HG02938 (cell line): ENCODE results near the gene CD7.
"Not testable (repeated sequence)": the region's sequence is repeated elsewhere in the genome, so short reads cannot be mapped to it uniquely, and the experiment has no call there.

Source experiments
- ATAC-seq: cut with Tn5 transposase; IDR thresholded peaks from one replicate; pipeline ENCODE4 v1.9.1; 2021; ENCODE audit warnings: mild to moderate bottlenecking, moderate library complexity; ENCODE audit not compliant: unreplicated experiment

CD7 gene

DNA sequence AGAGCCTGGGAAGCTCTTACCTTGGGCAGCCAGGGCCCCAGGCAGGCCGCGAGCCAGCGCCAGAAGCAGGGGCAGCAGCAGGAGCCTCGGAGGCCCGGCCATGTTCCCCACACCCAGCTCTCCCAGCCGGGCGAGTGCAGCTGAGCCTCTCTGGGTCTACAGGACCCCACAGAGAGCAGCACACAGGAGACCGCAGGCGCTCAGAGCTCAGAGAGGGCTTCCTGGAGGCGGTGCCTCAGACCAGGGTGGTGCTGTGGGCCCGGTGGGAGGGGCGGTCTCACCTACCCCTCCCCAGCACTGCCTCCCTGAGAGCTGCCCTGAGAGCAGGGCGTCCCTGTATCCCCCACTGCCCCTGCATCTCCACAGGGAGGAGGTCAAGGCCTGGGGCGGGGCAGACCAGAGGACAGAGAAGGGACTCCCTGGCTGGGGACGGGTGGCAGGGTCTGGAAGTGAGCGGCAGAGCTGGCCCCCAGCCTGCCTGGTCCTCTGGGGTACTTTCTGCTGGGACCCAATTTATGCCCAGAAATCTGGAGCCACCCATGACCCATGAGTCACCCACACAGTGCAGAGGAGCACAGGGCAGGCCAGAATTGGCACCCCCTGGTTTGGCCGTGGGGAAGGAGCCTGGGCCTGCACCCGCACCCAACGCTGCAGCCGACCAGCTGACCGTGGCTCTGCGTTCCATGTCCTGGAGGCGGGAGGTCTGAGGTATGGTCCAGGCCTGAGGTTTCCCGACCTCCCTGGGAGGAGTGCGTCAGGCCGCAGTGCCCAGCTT lies at the start of gene CD7:
TSS of gene CD7 (minus strand) at position 215 of the 775 bp plus-strand sequence. CDS start at position 102, 113 bp downstream.
- no peak for ATAC-seq

- ATAC-seq: no peak
These were observed 49.3 kb upstream of the CD7 start for GRCh38 chr17:82366749-82367148.

- no peak for ATAC-seq
These were observed 48.3 kb upstream of the CD7 start for GRCh38 chr17:82365606-82366295.

GRCh38 chr17:82361885-82362633 lies 44.7 kb upstream of the CD7 start:
- no peak for ATAC-seq

DNA sequence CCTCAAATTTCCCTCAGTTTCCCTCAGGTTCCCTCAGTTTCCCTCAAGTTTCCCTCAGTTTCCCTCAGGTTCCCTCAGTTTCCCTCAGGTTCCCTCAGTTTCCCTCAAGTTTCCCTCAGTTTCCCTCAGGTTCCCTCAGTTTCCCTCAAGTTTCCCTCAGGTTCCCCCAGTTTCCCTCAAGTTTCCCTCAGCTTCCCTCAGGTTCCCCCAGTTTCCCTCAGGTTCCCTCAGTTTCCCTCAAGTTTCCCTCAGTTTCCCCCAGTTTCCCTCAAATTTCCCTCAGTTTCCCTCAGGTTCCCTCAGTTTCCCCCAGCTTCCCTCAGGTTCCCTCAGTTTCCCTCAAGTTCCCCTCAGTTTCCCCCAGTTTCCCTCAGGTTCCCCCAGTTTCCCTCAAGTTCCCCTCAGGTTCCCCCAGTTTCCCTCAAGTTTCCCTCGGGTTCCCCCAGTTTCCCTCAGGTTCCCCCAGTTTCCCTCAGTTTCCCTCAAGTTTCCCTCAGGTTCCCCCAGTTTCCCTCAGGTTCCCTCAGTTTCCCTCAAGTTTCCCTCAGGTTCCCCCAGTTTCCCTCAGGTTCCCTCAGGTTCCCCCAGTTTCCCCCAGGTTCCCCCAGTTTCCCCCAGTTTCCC lies 42.2 kb upstream of the CD7 start:
- not testable (repeated sequence) for ATAC-seq

GRCh38 chr17:82358465-82359350 lies 41.3 kb upstream of the CD7 start, which contains the start of gene TEX19:
Gene TEX19 (plus strand): TSS chr17:82359247. CDS start chr17:82362151, 2,904 bp downstream.
- no peak for ATAC-seq

GRCh38 chr17:82357394-82357793 lies 40.0 kb upstream of the CD7 start:
- no peak for ATAC-seq

- no peak for ATAC-seq
These were observed 39.5 kb upstream of the CD7 start for GRCh38 chr17:82356845-82357355.

DNA sequence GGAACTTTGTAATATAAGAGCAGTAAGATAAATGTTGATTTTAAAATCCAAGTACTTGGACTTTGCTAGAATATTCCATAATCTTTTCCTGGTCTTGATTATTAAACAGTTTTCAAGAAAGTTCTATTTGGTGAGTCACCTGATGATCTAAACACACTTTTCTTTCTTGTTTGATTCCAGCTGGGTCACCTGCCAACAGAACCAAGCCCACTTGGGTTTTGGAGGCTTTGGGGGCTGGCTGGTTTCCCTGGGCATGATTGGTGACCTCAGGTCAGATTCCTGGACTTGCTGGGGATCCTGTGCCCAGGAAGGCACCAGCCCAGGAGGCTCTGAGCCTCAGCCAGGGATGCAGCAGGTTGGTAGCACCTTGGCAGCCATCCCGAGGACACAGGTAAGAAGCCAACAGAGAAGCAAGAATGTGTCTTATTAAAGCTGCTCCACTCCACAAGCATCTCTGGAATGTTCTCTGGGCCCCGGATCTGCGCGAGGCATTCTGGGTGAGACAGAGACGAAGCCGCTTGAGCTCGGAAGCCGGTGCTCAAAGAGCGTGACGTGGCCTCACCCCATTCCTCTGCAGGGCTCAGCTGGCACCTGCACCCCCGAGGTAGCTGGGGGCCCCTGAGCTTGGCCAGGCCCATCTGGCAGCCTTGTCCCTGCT lies 38.5 kb upstream of the CD7 start:
- no peak for ATAC-seq

DNA sequence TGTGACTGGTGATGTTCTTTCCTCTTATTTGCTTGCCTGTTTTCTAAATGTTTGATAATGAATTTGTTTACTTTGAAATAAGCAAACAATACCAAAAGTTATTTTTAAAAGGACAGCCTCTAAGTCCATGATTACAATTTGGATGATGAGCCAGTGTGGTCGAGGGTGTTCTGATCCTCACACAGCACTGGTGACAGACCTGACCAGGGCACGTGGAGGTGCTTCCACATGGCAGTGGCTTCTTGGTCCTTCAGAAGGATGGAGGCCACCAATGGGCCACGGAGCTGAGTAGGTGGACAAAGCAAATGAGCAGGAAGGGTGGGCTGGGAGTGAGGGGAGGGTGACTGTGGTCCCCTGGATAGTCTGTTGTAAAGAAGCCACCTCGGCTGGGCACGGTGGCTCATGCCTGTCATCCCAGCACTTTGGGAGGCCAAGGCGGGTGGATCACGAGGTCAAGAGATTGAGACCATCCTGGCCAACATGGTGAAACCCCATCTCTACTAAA lies 37.4 kb upstream of the CD7 start:
- ATAC-seq: no peak

DNA sequence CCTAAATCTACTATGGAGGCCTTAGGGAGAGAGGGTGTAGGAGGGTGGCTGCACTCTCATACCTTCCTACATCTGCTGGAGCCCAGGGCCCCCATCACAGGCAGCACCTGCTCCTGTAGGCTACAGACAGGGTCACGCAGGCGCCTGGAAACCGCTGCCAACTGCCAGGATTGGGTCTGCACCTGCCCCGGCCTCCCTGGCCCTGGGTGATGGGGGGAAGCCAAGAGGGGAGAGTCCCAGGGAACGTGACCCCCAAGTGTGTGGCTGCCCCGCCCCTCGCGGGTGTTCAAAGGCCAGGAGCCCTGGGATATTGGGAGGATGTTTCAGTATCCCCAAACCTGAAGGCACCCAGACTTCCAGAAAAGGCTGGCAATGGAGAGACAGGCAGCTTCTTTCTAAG lies 36.1 kb upstream of the CD7 start:
- no peak for ATAC-seq

GRCh38 chr17:82351713-82352488 lies 34.5 kb upstream of the CD7 start:
- no peak for ATAC-seq

DNA sequence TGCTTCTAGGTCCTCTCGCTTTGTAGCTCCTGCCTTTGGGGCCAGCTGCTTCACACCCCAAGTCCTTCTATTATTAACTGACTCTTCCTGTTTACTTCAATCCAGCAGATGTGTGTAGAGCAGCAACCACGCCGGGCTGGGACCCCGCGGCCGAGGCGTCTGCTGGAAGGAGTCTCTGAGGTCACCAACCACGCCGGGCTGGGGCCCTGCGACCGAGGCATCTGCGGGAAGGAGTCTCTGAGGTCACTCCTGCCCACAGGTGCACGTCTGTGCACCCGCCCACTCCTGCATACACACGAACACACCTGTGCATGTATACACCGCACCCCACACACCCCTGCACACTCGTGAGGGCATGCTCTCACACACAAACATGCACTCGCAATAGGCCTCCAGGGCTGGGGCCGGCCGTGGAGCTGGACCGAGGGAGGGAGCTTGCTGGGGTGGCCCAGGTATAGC lies 33.9 kb upstream of the CD7 start:
- no peak for ATAC-seq

GRCh38 chr17:82350182-82351030 lies 33.0 kb upstream of the CD7 start:
- ATAC-seq: no peak

DNA sequence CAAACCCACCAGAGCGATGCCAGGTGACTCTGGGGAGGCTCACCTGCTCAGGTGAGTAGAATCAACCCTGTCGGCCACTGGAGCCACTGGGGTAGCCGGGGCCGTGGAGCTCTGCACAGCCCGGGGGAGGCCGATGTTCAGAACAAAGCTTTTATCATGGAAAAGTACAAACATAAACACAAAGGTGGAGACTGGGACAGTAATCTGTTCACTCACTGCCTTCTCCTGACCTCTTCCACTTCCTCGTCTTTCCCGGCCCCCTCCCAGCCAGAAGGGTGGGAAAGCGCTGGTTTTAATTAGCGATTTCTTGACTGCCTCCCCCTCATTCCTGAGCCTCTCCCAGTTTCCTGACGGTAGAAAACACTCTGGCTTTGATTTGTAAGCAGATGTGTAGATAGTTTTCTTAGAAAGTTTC lies 31.9 kb upstream of the CD7 start:
- ATAC-seq: no peak

DNA sequence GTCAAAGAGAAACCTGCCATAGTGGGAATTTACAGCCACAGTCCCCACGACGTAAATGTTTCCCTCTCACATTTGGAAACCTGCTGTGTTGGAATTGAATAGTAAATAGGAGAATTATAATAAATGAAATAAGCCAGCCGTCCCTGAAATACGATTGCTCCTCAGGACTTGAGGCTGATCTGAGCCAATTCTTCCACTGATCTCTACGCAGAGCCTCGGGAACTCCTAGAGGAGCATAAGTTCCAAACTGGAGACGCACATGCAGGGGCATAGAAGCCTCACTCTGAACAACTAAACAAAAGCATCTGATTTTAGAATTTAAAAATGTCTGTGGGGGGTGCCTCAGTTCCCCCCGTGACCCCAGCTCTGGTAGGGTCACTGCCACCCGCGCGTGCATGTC lies 31.5 kb upstream of the CD7 start:
- ATAC-seq: no peak

- ATAC-seq: no peak
These were observed 31.0 kb upstream of the CD7 start for GRCh38 chr17:82348434-82348833.
